ENCODE data around the gene LY6G5C. TPM values are rescaled to one million over a fixed set of nuclear protein-coding genes. Genes with fewer than 3 reads are reported as not detected.

LY6G5C gene
- total RNA-seq, 2 donors from 2014 or later = 0.93 to 2.0 TPM

- no peaks in the 10 kb centered on the region for H3K9me3 ChIP-seq (ENCODE audit: control insufficient read depth, low read length)
- Mint-ChIP-seq H3K27ac (no peak overlapping the region), H3K9me3 (no peaks in the 10 kb centered on the region), H3K4me1 (no peaks in the 10 kb centered on the region), H3K36me3 (ENCODE audit: low read depth) (peaks cover 85% of the 10 kb centered on the region), H3K4me3 (no peak overlapping the region), H3K27me3 (ENCODE audit: insufficient read depth) (no peaks in the 10 kb centered on the region)
- H3K4me1 ChIP-seq (ENCODE audit: control insufficient read depth, insufficient read depth, low read length) = no peaks in the 10 kb centered on the region
- no peak overlapping the region for H3K27ac ChIP-seq (ENCODE audit: low read depth, low read length)
- no peaks in the 10 kb centered on the region for H3K27me3 ChIP-seq (ENCODE audit: control insufficient read depth, insufficient read depth, low read length, poor library complexity, severe bottlenecking)
- WGBS, 2 experiments (ENCODE audit: insufficient coverage in 1 of 2, insufficient read length in 1 of 2) = 90 to 97% methylated on average over 4 to 9 of the region's 9 CpGs
- DNase-seq = no peak
- no peak overlapping the region for H3K9ac ChIP-seq (ENCODE audit: extremely low read depth, low read length, poor library complexity, severe bottlenecking)
- TF ChIP-seq CTCF (conservative IDR thresholded peaks at IDR 0.05) = no peak
- no peak overlapping the region for H3K4me3 ChIP-seq (ENCODE audit: low read length)
- H3K36me3 ChIP-seq (ENCODE audit: control insufficient read depth, insufficient read depth, low read length) = peaks cover 93% of the 10 kb centered on the region
Measured at GRCh38 chr6:31645325-31645724, 35.5 kb downstream of the LY6G5C start.

- Histone ChIP-seq H3K4me1 (ENCODE audit: control insufficient read depth, insufficient read depth, low read length) (no peaks in the 10 kb centered on the region), H3K27me3 (ENCODE audit: control insufficient read depth, insufficient read depth, low read length, poor library complexity, severe bottlenecking) (no peaks in the 10 kb centered on the region), H3K27ac (ENCODE audit: low read depth, low read length) (no peak overlapping the region), H3K9ac (ENCODE audit: extremely low read depth, low read length, poor library complexity, severe bottlenecking) (no peak overlapping the region), H3K36me3 (ENCODE audit: control insufficient read depth, insufficient read depth, low read length) (peaks cover 93% of the 10 kb centered on the region), H3K9me3 (ENCODE audit: control insufficient read depth, low read length) (no peaks in the 10 kb centered on the region), H3K4me3 (ENCODE audit: low read length) (no peak overlapping the region)
- DNase-seq = no peak
- 95 to 100% methylated on average over 5 to 17 of the region's 17 CpGs for WGBS, 2 experiments (ENCODE audit: insufficient coverage in 1 of 2, insufficient read length in 1 of 2)
- Mint-ChIP-seq H3K27me3 (ENCODE audit: insufficient read depth) (no peaks in the 10 kb centered on the region), H3K9me3 (no peaks in the 10 kb centered on the region), H3K36me3 (ENCODE audit: low read depth) (peaks cover 83% of the 10 kb centered on the region), H3K4me3 (no peak overlapping the region), H3K27ac (no peak overlapping the region), H3K4me1 (no peaks in the 10 kb centered on the region)
- no peak for TF ChIP-seq CTCF (conservative IDR thresholded peaks at IDR 0.05)
Measured at GRCh38 chr6:31643818-31644454, 36.9 kb downstream of the LY6G5C start.

GRCh38 chr6:31642798-31643570 lies 37.9 kb downstream of the LY6G5C start:
- peaks cover 78% of the 10 kb centered on the region for H3K36me3 Mint-ChIP-seq (ENCODE audit: low read depth)
- Histone ChIP-seq H3K9ac (ENCODE audit: extremely low read depth, low read length, poor library complexity, severe bottlenecking) (no peak overlapping the region), H3K36me3 (ENCODE audit: control insufficient read depth, insufficient read depth, low read length) (peaks cover 93% of the 10 kb centered on the region)

More at GRCh38 chr6:31642798-31643570, 37.9 kb downstream of the LY6G5C start:
- no peak overlapping the region for H3K27ac Mint-ChIP-seq
- H3K4me3 ChIP-seq (ENCODE audit: low read length) = no peak overlapping the region
- no peak overlapping the region for H3K4me3 Mint-ChIP-seq
- no peak overlapping the region for H3K27ac ChIP-seq (ENCODE audit: low read depth, low read length)
- DNase-seq = no peak
- no peaks in the 10 kb centered on the region for H3K9me3 Mint-ChIP-seq
- H3K27me3 ChIP-seq (ENCODE audit: control insufficient read depth, insufficient read depth, low read length, poor library complexity, severe bottlenecking) = no peaks in the 10 kb centered on the region
- H3K9me3 ChIP-seq (ENCODE audit: control insufficient read depth, low read length) = no peaks in the 10 kb centered on the region
- no peaks in the 10 kb centered on the region for H3K4me1 Mint-ChIP-seq
- H3K4me1 ChIP-seq (ENCODE audit: control insufficient read depth, insufficient read depth, low read length) = no peaks in the 10 kb centered on the region
- no peak for TF ChIP-seq CTCF (conservative IDR thresholded peaks at IDR 0.05)
- no peaks in the 10 kb centered on the region for H3K27me3 Mint-ChIP-seq (ENCODE audit: insufficient read depth)
- 92 to 100% methylated on average over 2 to 6 of the region's 6 CpGs for WGBS, 2 experiments (ENCODE audit: insufficient coverage in 1 of 2, insufficient read length in 1 of 2)

Data from endodermal cell (in vitro differentiated cells).